Glomerular endothelial cell (primary cell): ENCODE data around the gene PLIN3. TPM values are rescaled to one million over a fixed set of nuclear protein-coding genes. Genes with fewer than 3 reads are reported as not detected.
"Not testable (repeated sequence)": the region's sequence is repeated elsewhere in the genome, so short reads cannot be mapped to it uniquely, and the experiment has no call there.

ENCODE experiments used
- DNase-seq: peaks from one replicate; pipeline ENCODE4 v3.0.0-alpha.2; 2011; ENCODE audit warnings: low read depth, low spot score; ENCODE audit errors: extremely low read depth
- total RNA-seq: library from RNA; depleted of rRNA; stranded (reverse); fragments of >200 nt; gene quantifications from 2 replicates; pipeline ENCODE4 v1.2.3, GENCODE V29; 2015

Gene PLIN3, protein sequence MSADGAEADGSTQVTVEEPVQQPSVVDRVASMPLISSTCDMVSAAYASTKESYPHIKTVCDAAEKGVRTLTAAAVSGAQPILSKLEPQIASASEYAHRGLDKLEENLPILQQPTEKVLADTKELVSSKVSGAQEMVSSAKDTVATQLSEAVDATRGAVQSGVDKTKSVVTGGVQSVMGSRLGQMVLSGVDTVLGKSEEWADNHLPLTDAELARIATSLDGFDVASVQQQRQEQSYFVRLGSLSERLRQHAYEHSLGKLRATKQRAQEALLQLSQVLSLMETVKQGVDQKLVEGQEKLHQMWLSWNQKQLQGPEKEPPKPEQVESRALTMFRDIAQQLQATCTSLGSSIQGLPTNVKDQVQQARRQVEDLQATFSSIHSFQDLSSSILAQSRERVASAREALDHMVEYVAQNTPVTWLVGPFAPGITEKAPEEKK
- 96.7 and 105 TPM in 2 replicates for total RNA-seq

DNA sequence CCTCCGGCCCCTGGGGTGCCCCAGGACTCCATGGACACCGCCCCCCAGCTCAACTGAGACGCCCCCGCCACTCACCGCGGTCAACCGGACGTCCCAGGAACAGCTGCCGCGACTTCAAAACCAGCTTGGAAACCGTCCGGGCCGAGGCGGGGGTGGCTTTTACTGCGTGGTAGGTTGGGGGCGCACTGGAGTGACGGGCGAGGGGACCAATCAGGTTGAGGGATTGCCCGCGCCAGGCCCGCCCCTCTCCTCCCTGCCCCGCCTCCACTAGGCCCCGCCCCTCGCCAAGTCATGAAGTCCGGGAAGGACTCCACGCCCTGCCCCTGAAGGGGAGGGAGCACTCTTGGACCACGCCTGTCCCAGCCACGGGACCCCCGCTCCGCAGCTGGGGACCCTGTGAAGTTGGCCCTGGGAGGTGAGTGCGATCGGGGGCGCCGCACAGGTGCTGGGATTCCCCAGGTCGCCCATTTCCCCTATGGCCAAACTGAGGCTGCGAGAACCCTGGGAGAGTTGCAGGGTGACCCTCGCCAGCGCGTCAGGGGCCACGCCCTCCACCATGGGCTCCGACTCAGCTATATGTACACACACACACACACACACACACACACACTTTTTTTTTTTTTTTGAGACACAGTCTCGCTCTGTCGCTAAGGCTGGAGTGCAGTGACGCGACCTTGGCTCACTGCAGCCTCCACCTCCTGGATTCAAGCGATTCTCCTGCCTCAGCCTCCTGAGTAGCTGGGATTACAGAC, at the start of gene PLIN3:
Gene PLIN3, minus strand, starts transcription at position 134 of the 752 bp plus-strand sequence. CDS start 6,273 bp downstream, outside the sequence.
- no peak for DNase-seq

DNA sequence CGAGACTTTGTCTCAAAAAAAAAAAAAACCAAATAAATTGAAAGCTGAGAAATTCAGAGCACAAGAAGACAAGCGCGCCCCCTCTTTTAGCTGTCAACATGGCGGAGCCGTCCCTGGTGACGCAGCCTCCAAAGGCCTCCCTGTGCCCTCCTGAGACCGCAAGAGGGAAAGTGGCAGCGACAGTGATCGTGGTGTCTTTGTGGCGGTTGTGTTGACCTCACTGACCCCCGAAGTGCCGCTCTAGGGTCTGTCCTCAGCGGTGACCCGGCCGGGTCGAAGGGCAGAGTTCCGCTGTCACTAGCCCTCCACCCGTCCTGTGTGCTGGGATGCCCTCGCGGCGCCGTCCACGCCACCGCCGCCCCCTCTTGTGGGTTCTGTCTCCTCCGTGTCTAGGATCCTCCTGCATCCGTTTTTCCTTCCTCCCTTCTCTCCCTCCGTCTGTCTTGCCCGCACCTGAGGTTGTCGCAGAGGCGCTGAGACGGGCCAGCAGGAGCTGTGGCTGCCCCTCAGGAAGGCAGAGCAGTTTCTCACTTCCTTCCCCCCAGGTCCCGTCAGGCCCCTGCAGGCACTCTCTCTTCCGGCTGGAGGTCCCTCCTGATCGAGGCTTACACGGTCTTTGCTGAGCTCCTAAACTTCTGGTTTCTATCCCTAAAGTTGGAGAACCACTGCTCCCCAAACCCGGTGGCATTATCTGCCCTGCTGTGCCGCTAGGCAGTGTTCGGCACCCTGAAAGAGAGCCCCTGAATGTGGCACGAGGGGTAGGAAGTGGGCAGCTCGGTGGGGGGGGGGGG, 49.0 kb upstream of the PLIN3 start:
- no peak for DNase-seq

GRCh38 chr19:4914736-4915501, 47.5 kb upstream of the PLIN3 start:
- DNase-seq: no peak

GRCh38 chr19:4913996-4914735, 46.7 kb upstream of the PLIN3 start:
- DNase-seq: no peak

DNA sequence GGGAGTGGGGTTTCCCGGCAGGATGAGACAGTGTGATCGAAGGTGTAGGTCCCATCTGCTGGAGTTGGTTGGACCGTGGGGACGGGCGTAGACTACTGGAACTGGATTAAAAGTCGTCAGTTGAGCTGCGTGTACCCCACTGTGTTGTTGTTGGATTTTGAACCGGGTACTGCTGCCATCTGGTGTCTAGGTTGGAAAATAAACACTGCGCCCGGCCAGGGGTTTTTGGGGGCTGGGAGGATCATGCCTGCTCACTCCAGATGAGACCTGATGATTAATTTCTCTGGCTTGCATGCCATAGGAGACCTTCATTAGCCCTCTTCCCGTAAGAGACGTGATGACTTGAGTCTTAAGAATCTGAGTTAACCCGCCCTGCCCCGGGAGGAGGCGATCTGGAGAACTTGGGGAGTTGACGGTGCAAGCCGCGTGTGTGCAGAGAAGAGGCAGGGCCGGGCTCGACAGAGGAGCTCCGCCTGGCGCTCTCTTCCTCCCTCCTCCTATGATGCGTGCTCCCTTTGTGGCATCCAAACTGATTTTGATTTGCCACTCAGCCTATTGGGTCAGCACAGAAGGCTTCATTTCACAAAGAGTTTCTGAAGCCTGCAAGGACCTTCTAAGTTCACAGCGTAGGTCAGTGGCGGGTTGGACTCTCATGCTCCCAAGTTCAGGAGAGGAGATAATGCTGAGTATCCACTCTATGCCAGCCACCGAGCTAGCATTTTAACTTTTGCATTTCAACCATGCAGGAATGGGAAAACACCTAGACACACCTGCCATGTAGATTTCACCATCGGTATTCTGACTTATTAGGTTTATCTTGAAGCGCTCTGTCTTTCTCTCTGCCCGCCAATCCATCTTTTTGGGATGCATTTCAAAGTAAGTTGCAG, 44.6 kb upstream of the PLIN3 start:
- DNase-seq: peak; percentile 72

GRCh38 chr19:4911314-4911713, 43.8 kb upstream of the PLIN3 start:
- no peak for DNase-seq

DNA sequence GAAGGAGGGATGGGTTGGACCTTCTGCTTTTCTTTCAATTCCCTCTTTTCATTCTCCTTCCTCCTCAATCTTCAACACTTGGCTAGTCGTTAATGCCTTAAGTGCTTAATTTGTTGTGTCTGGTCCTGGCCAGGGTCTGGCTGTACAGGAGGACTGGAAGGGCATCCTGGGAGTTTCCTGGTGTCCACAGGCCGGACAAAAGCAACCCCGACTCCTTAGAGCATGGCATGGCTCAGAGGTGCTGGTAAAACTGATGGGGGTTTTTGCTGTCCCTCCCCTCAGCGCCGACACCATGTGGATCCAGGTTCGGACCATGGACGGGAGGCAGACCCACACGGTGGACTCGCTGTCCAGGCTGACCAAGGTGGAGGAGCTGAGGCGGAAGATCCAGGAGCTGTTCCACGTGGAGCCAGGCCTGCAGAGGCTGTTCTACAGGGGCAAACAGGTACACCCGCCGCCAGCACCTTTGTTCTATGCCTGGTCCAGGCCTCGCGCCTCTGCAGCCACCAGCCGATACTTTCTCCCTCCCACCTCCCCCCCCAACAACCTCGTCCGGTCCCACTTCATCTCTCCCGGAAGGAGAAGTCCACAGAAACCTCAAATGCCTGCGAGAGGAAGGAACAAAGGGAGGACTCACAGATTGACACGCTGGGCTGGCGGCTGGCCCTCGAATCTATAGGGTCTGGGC, 43.3 kb upstream of the PLIN3 start:
- no peak for DNase-seq

- DNase-seq: no peak
Observed at GRCh38 chr19:4909897-4910593, 42.6 kb upstream of the PLIN3 start.

DNA sequence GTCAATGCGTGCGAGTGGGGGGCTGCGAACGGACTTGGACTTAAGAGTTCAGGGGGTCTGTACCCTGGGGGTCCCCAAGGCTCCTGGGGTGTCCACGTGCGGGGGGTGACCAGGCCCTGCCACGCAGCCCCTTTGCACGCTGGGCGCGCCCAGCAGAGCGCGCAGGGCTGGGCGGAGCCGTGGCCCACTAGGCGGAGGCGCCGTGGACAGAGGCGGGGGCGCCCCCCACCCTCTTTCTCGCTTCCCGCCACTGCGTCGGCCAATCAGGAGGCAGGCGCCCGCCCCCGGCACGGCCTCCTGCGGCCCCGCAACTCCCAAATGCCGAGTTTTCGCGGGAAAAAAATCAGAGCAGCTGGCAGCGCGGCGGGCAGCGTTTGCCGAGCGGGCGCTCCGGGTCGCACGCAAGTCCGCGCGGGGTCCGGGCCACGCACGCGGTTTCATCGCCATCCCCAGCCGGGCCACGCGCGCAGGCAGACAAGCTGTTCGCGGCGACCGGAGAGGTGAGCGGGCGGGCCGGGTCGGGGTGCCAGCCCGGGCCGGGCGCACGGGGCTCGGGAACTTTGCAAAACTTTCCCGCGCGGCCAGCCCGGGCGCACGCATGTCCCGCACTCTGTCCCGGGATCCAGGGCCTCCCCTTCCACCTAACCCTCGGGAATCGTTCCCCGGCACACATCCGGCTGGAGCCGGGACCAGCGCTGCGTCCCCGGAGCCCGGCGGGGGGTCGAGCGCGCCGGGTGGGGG, 41.9 kb upstream of the PLIN3 start, which contains the start of gene UHRF1:
Gene UHRF1, plus strand, starts transcription at position 346 of the 741 bp plus-strand sequence. CDS start 1,385 bp downstream, outside the sequence.
- DNase-seq: no peak

DNA sequence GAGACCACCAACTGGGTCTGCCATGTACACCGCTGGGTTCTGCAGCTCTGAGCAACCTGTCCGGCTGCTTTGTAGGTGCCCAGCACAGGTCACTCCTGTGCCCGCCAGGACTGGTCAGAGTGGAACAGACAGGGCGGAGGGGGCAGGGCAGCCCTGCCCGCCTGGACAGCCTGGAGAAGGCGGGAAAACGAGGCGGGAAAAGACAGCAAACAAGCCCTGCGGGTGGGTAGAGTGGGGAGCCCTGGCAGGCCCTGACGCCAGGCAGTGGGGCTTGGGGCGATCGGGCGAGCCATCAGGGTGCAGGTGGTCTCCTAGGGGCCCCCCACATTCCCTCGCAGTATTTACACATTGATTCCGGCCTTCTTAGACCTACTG, 41.3 kb upstream of the PLIN3 start:
- no peak for DNase-seq

DNA sequence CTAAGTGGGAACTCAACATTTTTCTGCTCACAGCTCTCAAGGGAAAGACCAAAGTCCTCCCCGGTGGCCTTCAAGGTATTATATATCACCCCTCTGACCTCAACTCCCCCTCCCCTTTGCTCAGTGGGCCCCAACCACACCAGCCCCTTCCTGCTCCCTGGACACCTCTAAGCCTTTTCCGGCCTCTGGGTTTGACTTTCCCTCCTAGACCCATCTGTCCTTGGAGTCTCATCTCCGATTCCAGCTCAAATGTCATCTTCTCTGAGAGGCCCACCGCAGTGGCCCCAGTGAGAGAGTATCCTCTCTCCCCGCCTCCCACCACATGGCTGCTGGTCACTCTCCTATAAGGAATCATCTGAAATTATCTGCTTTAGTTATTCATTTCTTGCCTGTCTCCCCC, 40.9 kb upstream of the PLIN3 start:
- DNase-seq: no peak

GRCh38 chr19:4906963-4907362, 39.5 kb upstream of the PLIN3 start:
- DNase-seq: no peak

DNA sequence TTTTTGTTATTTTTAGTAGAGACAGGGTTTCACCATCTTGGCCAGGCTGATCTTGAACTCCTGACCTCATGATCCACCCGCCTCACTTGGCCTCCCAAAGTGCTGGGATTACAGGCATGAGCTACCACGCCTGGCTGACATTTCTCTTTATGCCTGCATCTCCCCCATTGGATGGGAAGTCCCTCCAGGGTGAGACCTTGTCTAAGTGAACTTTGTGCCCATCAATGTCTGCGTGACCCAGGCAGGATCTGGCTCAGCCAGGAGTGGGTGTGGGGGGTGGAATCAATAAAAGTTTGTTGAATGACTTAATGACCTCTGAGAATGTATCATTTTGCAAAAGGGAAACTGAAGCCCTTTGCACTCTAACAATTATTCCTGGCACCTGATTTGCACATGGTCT, 37.0 kb upstream of the PLIN3 start:
- DNase-seq: no peak

DNA sequence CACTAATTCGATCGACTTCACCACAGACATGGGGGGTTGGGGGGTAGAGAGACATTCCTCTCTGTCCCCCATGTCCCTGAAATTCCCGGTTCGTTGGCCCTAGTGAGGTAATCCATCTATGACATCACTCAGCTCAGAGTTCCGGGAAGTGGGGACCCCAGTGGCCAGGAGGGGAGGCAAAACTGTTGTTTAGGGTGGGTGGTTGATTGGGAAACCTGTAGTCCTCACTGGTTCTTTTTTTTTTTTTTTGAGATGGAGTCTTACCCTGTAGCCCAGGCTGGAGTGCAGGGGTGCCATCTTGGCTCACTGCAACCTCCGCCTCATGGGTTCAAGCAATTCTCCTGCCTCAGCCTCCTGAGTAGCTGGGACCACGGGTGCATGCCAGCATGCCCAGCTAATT, 35.3 kb upstream of the PLIN3 start, which contains the start of gene ARRDC5:
Gene ARRDC5, minus strand, starts transcription at position 101 of the 400 bp plus-strand sequence. Its CDS starts 71 bp downstream, at position 30.
- DNase-seq: no peak

DNA sequence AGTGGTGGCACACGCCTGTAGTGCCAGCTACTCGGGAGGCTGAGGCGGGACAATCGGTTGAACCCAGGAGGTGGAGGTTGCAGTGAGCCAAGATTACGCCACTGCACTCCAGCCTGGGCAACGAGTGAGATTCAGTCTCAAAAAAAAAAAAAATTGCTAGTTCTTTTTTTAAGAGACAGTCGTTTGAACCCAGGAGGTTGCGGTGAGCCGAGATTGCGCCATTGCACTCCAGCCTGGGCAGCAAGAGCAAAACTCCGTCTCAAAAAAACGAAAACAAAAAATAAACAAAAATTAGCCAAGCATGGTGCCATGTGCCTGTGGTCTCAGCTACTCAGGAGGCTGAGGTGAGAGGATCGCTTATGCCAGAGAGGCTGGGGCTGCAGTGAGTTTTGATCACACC, 33.4 kb upstream of the PLIN3 start:
- not testable (repeated sequence) for DNase-seq

GRCh38 chr19:4897146-4897545, 29.7 kb upstream of the PLIN3 start:
- no peak for DNase-seq

DNA sequence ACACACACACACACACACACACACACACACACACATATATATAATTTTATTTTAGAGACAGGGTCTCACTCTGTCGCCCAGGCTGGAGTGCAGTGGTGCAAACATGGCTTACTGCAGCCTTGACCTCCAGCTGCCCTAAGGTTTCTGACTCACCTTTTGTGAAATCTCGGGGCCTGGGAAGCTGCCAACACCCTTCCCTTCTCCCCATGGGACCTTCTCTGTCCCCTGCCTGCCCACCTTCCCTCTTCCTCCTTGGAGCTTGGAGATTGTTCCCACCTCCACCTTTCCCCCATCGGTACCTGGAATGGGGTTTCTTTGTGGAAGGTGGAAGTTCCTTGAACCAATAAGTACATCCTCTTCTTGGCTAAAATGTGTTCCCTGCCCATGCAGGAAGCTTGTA, 28.9 kb upstream of the PLIN3 start:
- no peak for DNase-seq
